ENCODE results near the gene RHOA. TPM values are rescaled to one million over a fixed set of nuclear protein-coding genes. Genes with fewer than 3 reads are reported as not detected.

The RHOA gene
- total and polyA plus RNA-seq, 2 of the 13 experiments (the other 11 are each of a cell fraction or from before 2014, with no cell fraction given), result 131 to 177 TPM

DNA sequence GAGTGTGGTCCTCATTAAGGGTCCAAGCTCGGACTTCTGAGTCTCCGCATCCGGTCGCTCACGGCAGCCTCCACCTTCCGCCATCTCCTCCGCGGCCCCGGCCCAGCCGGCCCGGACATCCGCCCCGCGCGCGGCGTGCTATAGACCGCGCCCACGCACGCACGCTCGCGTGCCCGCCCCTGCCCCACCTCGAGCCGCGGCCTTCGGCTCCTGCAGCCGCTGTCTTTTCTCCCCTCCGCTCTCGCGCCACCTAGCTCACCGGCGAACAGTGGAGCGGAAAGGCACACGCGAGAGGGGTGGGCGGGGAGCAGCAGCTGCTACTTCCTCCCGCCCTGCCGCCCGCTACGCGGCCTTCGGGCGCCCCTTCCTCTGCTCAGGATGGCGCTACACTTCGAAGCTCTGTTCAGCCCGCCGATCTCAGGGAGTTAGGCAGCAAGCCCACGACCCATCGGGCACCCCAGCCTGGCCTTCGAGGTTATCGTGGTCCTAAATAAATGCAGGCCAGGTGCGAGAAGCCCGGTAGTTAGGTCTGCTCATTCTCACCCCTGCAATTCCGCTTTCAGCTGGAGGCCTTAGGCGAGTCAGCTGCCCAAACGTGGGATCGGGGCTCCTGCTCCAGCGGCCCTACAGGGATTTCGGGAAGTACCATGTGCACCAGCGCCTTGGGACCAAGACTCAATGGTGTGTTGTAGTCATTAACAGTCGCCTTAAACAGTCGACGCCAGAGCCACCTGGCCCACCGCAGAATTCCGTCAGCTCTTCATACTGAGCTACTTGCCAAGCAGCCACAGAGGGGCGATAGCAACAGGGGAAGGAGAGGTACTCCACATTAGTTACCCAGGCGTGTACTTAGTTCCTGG is 71.6 kb downstream of the RHOA start, which contains the start of gene USP4 (continued):
- TF ChIP-seq, protein P1, sequence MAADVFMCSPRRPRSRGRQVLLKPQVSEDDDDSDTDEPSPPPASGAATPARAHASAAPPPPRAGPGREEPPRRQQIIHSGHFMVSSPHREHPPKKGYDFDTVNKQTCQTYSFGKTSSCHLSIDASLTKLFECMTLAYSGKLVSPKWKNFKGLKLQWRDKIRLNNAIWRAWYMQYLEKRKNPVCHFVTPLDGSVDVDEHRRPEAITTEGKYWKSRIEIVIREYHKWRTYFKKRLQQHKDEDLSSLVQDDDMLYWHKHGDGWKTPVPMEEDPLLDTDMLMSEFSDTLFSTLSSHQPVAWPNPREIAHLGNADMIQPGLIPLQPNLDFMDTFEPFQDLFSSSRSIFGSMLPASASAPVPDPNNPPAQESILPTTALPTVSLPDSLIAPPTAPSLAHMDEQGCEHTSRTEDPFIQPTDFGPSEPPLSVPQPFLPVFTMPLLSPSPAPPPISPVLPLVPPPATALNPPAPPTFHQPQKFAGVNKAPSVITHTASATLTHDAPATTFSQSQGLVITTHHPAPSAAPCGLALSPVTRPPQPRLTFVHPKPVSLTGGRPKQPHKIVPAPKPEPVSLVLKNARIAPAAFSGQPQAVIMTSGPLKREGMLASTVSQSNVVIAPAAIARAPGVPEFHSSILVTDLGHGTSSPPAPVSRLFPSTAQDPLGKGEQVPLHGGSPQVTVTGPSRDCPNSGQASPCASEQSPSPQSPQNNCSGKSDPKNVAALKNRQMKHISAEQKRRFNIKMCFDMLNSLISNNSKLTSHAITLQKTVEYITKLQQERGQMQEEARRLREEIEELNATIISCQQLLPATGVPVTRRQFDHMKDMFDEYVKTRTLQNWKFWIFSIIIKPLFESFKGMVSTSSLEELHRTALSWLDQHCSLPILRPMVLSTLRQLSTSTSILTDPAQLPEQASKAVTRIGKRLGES (CRISPR knock-in tag; IDR thresholded peaks at IDR 0.05; ENCODE audit: borderline replicate concordance), result 0 out of 2 replicates have a peak, but pooled peaks have one; percentile 20
- peak; percentile 44; the same call in 1 of the 2 replicates for TF ChIP-seq ZNF629 (CRISPR knock-in tag; conservative IDR thresholded peaks at IDR 0.05)
- peak; percentile 35 for TF ChIP-seq NCOA2 (CRISPR knock-in tag; IDR thresholded peaks at IDR 0.05)
- peak; percentile 95 for TF ChIP-seq ZNF253 (CRISPR knock-in tag; IDR thresholded peaks at IDR 0.05; ENCODE audit: borderline replicate concordance)
- no peak for TF ChIP-seq MAFK (conservative IDR thresholded peaks at IDR 0.05 in 1 of 2, IDR thresholded peaks at IDR 0.05 in 1 of 2; ENCODE audit: low read length in 2 of 2)
- TF ChIP-seq RCOR2 (CRISPR knock-in tag; IDR thresholded peaks at IDR 0.05), result peak; percentile 57
- TF ChIP-seq ZNF557 (CRISPR knock-in tag; IDR thresholded peaks at IDR 0.05), result peak; percentile 84; the same call in 1 of the 2 replicates
- TF ChIP-seq ZEB1 (IDR thresholded peaks at IDR 0.05; ENCODE audit: insufficient replicate concordance, low read depth), result no peak
- TF ChIP-seq ATF1 (CRISPR knock-in tag; IDR thresholded peaks at IDR 0.05), result peak; percentile 47; the same call in 1 of the 2 replicates
- no peak; the same call in 1 of the 2 replicates for TF ChIP-seq ZNF354B (CRISPR knock-in tag; IDR thresholded peaks at IDR 0.05)
- TF ChIP-seq, protein P2, sequence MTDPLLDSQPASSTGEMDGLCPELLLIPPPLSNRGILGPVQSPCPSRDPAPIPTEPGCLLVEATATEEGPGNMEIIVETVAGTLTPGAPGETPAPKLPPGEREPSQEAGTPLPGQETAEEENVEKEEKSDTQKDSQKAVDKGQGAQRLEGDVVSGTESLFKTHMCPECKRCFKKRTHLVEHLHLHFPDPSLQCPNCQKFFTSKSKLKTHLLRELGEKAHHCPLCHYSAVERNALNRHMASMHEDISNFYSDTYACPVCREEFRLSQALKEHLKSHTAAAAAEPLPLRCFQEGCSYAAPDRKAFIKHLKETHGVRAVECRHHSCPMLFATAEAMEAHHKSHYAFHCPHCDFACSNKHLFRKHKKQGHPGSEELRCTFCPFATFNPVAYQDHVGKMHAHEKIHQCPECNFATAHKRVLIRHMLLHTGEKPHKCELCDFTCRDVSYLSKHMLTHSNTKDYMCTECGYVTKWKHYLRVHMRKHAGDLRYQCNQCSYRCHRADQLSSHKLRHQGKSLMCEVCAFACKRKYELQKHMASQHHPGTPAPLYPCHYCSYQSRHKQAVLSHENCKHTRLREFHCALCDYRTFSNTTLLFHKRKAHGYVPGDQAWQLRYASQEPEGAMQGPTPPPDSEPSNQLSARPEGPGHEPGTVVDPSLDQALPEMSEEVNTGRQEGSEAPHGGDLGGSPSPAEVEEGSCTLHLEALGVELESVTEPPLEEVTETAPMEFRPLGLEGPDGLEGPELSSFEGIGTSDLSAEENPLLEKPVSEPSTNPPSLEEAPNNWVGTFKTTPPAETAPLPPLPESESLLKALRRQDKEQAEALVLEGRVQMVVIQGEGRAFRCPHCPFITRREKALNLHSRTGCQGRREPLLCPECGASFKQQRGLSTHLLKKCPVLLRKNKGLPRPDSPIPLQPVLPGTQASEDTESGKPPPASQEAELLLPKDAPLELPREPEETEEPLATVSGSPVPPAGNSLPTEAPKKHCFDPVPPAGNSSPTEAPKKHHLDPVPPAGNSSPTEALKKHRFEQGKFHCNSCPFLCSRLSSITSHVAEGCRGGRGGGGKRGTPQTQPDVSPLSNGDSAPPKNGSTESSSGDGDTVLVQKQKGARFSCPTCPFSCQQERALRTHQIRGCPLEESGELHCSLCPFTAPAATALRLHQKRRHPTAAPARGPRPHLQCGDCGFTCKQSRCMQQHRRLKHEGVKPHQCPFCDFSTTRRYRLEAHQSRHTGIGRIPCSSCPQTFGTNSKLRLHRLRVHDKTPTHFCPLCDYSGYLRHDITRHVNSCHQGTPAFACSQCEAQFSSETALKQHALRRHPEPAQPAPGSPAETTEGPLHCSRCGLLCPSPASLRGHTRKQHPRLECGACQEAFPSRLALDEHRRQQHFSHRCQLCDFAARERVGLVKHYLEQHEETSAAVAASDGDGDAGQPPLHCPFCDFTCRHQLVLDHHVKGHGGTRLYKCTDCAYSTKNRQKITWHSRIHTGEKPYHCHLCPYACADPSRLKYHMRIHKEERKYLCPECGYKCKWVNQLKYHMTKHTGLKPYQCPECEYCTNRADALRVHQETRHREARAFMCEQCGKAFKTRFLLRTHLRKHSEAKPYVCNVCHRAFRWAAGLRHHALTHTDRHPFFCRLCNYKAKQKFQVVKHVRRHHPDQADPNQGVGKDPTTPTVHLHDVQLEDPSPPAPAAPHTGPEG (CRISPR knock-in tag; IDR thresholded peaks at IDR 0.05), result peak; percentile 91
- no peak for TF ChIP-seq ZFAT (CRISPR knock-in tag; conservative IDR thresholded peaks at IDR 0.05)
- TF ChIP-seq JUN (CRISPR knock-in tag; IDR thresholded peaks at IDR 0.05), result peak; percentile 89
- TF ChIP-seq ZNF776 (CRISPR knock-in tag; IDR thresholded peaks at IDR 0.05), result peak; percentile 99
- TF ChIP-seq, protein P3, sequence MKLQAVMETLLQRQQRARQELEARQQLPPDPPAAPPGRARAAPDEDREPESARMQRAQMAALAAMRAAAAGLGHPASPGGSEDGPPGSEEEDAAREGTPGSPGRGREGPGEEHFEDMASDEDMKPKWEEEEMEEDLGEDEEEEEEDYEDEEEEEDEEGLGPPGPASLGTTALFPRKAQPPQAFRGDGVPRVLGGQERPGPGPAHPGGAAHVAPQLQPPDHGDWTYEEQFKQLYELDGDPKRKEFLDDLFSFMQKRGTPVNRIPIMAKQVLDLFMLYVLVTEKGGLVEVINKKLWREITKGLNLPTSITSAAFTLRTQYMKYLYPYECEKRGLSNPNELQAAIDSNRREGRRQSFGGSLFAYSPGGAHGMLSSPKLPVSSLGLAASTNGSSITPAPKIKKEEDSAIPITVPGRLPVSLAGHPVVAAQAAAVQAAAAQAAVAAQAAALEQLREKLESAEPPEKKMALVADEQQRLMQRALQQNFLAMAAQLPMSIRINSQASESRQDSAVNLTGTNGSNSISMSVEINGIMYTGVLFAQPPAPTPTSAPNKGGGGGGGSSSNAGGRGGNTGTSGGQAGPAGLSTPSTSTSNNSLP (IDR thresholded peaks at IDR 0.05; ENCODE audit: low read depth, low read length), result no peak
- TF ChIP-seq, protein P4, sequence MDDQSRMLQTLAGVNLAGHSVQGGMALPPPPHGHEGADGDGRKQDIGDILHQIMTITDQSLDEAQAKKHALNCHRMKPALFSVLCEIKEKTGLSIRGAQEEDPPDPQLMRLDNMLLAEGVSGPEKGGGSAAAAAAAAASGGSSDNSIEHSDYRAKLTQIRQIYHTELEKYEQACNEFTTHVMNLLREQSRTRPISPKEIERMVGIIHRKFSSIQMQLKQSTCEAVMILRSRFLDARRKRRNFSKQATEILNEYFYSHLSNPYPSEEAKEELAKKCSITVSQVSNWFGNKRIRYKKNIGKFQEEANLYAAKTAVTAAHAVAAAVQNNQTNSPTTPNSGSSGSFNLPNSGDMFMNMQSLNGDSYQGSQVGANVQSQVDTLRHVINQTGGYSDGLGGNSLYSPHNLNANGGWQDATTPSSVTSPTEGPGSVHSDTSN (CRISPR knock-in tag; IDR thresholded peaks at IDR 0.05; ENCODE audit: borderline replicate concordance), result no peak
- TF ChIP-seq KAT7 (CRISPR knock-in tag; IDR thresholded peaks at IDR 0.05; ENCODE audit: borderline replicate concordance), result no peak; the same call in 1 of the 2 replicates
